ENCODE results near the gene CDH4.

CDH4 gene

GRCh38 chr20:61814244-61814643, 562.2 kb downstream of the CDH4 start:
- H3K9ac ChIP-seq (ENCODE audit: low read depth in 1 of 2, low read length in 2 of 2) = no peak overlapping the region
- H3K27ac ChIP-seq (ENCODE audit: low read depth in 2 of 2, low read length in 2 of 2) = no peak overlapping the region
- no peaks in the 10 kb centered on the region for H3K4me1 ChIP-seq (ENCODE audit: control insufficient read depth in 2 of 2, insufficient read depth in 2 of 2, low read length in 2 of 2)
- H3K4me3 ChIP-seq (ENCODE audit: low read length in 2 of 2) = no peak overlapping the region
- no peaks in the 10 kb centered on the region for H3K27me3 ChIP-seq (ENCODE audit: control insufficient read depth in 2 of 2, insufficient read depth in 2 of 2, low read length in 2 of 2)
- no peaks in the 10 kb centered on the region for H3K9me3 ChIP-seq (ENCODE audit: control insufficient read depth in 2 of 2, low read length in 2 of 2)
- no peaks in the 10 kb centered on the region for H3K36me3 ChIP-seq (ENCODE audit: control insufficient read depth in 2 of 2, insufficient read depth in 2 of 2, low read length in 2 of 2)

GRCh38 chr20:61814726-61815125, 562.7 kb downstream of the CDH4 start:
- no peaks in the 10 kb centered on the region for H3K36me3 ChIP-seq (ENCODE audit: control insufficient read depth in 2 of 2, insufficient read depth in 2 of 2, low read length in 2 of 2)
- H3K9me3 ChIP-seq (ENCODE audit: control insufficient read depth in 2 of 2, low read length in 2 of 2) = no peaks in the 10 kb centered on the region
- H3K4me1 ChIP-seq (ENCODE audit: control insufficient read depth in 2 of 2, insufficient read depth in 2 of 2, low read length in 2 of 2) = no peaks in the 10 kb centered on the region
- no peak overlapping the region for H3K27ac ChIP-seq (ENCODE audit: low read depth in 2 of 2, low read length in 2 of 2)
- H3K4me3 ChIP-seq (ENCODE audit: low read length in 2 of 2) = no peak overlapping the region
- no peak overlapping the region for H3K9ac ChIP-seq (ENCODE audit: low read depth in 1 of 2, low read length in 2 of 2)
- H3K27me3 ChIP-seq (ENCODE audit: control insufficient read depth in 2 of 2, insufficient read depth in 2 of 2, low read length in 2 of 2) = no peaks in the 10 kb centered on the region

GRCh38 chr20:61815176-61815575, 563.1 kb downstream of the CDH4 start:
- Histone ChIP-seq H3K9me3 (ENCODE audit: control insufficient read depth in 2 of 2, low read length in 2 of 2) (no peaks in the 10 kb centered on the region), H3K27me3 (ENCODE audit: control insufficient read depth in 2 of 2, insufficient read depth in 2 of 2, low read length in 2 of 2) (no peaks in the 10 kb centered on the region), H3K9ac (ENCODE audit: low read depth in 1 of 2, low read length in 2 of 2) (no peak overlapping the region)

GRCh38 chr20:61815678-61816077, 563.6 kb downstream of the CDH4 start:
- no peaks in the 10 kb centered on the region for H3K9me3 ChIP-seq (ENCODE audit: control insufficient read depth in 2 of 2, low read length in 2 of 2)
- no peak overlapping the region for H3K27ac ChIP-seq (ENCODE audit: low read depth in 2 of 2, low read length in 2 of 2)
- H3K27me3 ChIP-seq (ENCODE audit: control insufficient read depth in 2 of 2, insufficient read depth in 2 of 2, low read length in 2 of 2) = no peaks in the 10 kb centered on the region
- H3K9ac ChIP-seq (ENCODE audit: low read depth in 1 of 2, low read length in 2 of 2) = no peak overlapping the region
- H3K36me3 ChIP-seq (ENCODE audit: control insufficient read depth in 2 of 2, insufficient read depth in 2 of 2, low read length in 2 of 2) = no peaks in the 10 kb centered on the region
- no peaks in the 10 kb centered on the region for H3K4me1 ChIP-seq (ENCODE audit: control insufficient read depth in 2 of 2, insufficient read depth in 2 of 2, low read length in 2 of 2)
- H3K4me3 ChIP-seq (ENCODE audit: low read length in 2 of 2) = no peak overlapping the region

More at GRCh38 chr20:61815176-61815575, 563.1 kb downstream of the CDH4 start:
- Histone ChIP-seq H3K27ac (ENCODE audit: low read depth in 2 of 2, low read length in 2 of 2) (no peak overlapping the region), H3K36me3 (ENCODE audit: control insufficient read depth in 2 of 2, insufficient read depth in 2 of 2, low read length in 2 of 2) (no peaks in the 10 kb centered on the region), H3K4me1 (ENCODE audit: control insufficient read depth in 2 of 2, insufficient read depth in 2 of 2, low read length in 2 of 2) (no peaks in the 10 kb centered on the region), H3K4me3 (ENCODE audit: low read length in 2 of 2) (no peak overlapping the region)

- Histone ChIP-seq H3K4me3 (ENCODE audit: low read length in 2 of 2) (no peak overlapping the region), H3K4me1 (ENCODE audit: control insufficient read depth in 2 of 2, insufficient read depth in 2 of 2, low read length in 2 of 2) (no peaks in the 10 kb centered on the region), H3K9me3 (ENCODE audit: control insufficient read depth in 2 of 2, low read length in 2 of 2) (peaks cover 0 to 2% of the 10 kb centered on the region in 2 donors), H3K9ac (ENCODE audit: low read depth in 1 of 2, low read length in 2 of 2) (no peak overlapping the region), H3K27me3 (ENCODE audit: control insufficient read depth in 2 of 2, insufficient read depth in 2 of 2, low read length in 2 of 2) (no peaks in the 10 kb centered on the region), H3K27ac (ENCODE audit: low read depth in 2 of 2, low read length in 2 of 2) (no peak overlapping the region), H3K36me3 (ENCODE audit: control insufficient read depth in 2 of 2, insufficient read depth in 2 of 2, low read length in 2 of 2) (no peaks in the 10 kb centered on the region)
Measured at GRCh38 chr20:61816606-61817460, 564.8 kb downstream of the CDH4 start.

GRCh38 chr20:61817575-61817974, 565.5 kb downstream of the CDH4 start:
- H3K27ac ChIP-seq (ENCODE audit: low read depth in 2 of 2, low read length in 2 of 2) = no peak overlapping the region
- peaks cover 0 to 2% of the 10 kb centered on the region in 2 donors for H3K9me3 ChIP-seq (ENCODE audit: control insufficient read depth in 2 of 2, low read length in 2 of 2)
- no peaks in the 10 kb centered on the region for H3K4me1 ChIP-seq (ENCODE audit: control insufficient read depth in 2 of 2, insufficient read depth in 2 of 2, low read length in 2 of 2)
- H3K27me3 ChIP-seq (ENCODE audit: control insufficient read depth in 2 of 2, insufficient read depth in 2 of 2, low read length in 2 of 2) = no peaks in the 10 kb centered on the region
- no peak overlapping the region for H3K4me3 ChIP-seq (ENCODE audit: low read length in 2 of 2)
- no peak overlapping the region for H3K9ac ChIP-seq (ENCODE audit: low read depth in 1 of 2, low read length in 2 of 2)
- no peaks in the 10 kb centered on the region for H3K36me3 ChIP-seq (ENCODE audit: control insufficient read depth in 2 of 2, insufficient read depth in 2 of 2, low read length in 2 of 2)

GRCh38 chr20:61818746-61819573, 566.9 kb downstream of the CDH4 start:
- Histone ChIP-seq H3K4me3 (ENCODE audit: low read length in 2 of 2) (no peak overlapping the region), H3K9me3 (ENCODE audit: control insufficient read depth in 2 of 2, low read length in 2 of 2) (peaks cover 0 to 2% of the 10 kb centered on the region in 2 donors), H3K4me1 (ENCODE audit: control insufficient read depth in 2 of 2, insufficient read depth in 2 of 2, low read length in 2 of 2) (no peaks in the 10 kb centered on the region), H3K27ac (ENCODE audit: low read depth in 2 of 2, low read length in 2 of 2) (no peak overlapping the region), H3K36me3 (ENCODE audit: control insufficient read depth in 2 of 2, insufficient read depth in 2 of 2, low read length in 2 of 2) (no peaks in the 10 kb centered on the region), H3K9ac (ENCODE audit: low read depth in 1 of 2, low read length in 2 of 2) (no peak overlapping the region), H3K27me3 (ENCODE audit: control insufficient read depth in 2 of 2, insufficient read depth in 2 of 2, low read length in 2 of 2) (no peaks in the 10 kb centered on the region)

- H3K4me3 ChIP-seq (ENCODE audit: low read length in 2 of 2) = no peak overlapping the region
- H3K36me3 ChIP-seq (ENCODE audit: control insufficient read depth in 2 of 2, insufficient read depth in 2 of 2, low read length in 2 of 2) = no peaks in the 10 kb centered on the region
- peaks cover 0 to 2% of the 10 kb centered on the region in 2 donors for H3K9me3 ChIP-seq (ENCODE audit: control insufficient read depth in 2 of 2, low read length in 2 of 2)
- no peak overlapping the region for H3K27ac ChIP-seq (ENCODE audit: low read depth in 2 of 2, low read length in 2 of 2)
- no peaks in the 10 kb centered on the region for H3K4me1 ChIP-seq (ENCODE audit: control insufficient read depth in 2 of 2, insufficient read depth in 2 of 2, low read length in 2 of 2)
- no peak overlapping the region for H3K9ac ChIP-seq (ENCODE audit: low read depth in 1 of 2, low read length in 2 of 2)
- no peaks in the 10 kb centered on the region for H3K27me3 ChIP-seq (ENCODE audit: control insufficient read depth in 2 of 2, insufficient read depth in 2 of 2, low read length in 2 of 2)
Measured at GRCh38 chr20:61819574-61819846, 567.4 kb downstream of the CDH4 start.

GRCh38 chr20:61819921-61820825, 568.1 kb downstream of the CDH4 start:
- Histone ChIP-seq H3K4me3 (ENCODE audit: low read length in 2 of 2) (no peak overlapping the region), H3K27me3 (ENCODE audit: control insufficient read depth in 2 of 2, insufficient read depth in 2 of 2, low read length in 2 of 2) (no peaks in the 10 kb centered on the region), H3K9me3 (ENCODE audit: control insufficient read depth in 2 of 2, low read length in 2 of 2) (peaks cover 0 to 2% of the 10 kb centered on the region in 2 donors), H3K27ac (ENCODE audit: low read depth in 2 of 2, low read length in 2 of 2) (no peak overlapping the region), H3K4me1 (ENCODE audit: control insufficient read depth in 2 of 2, insufficient read depth in 2 of 2, low read length in 2 of 2) (no peaks in the 10 kb centered on the region), H3K9ac (ENCODE audit: low read depth in 1 of 2, low read length in 2 of 2) (no peak overlapping the region), H3K36me3 (ENCODE audit: control insufficient read depth in 2 of 2, insufficient read depth in 2 of 2, low read length in 2 of 2) (no peaks in the 10 kb centered on the region)

Measured in mucosa of rectum (tissue), 2 donors.